K562 (cell line): ENCODE data around the gene IFI27L1. TPM values are rescaled to one million over a fixed set of nuclear protein-coding genes. Genes with fewer than 3 reads are reported as not detected.

Experiments used
- CBFA2T3 ChIP-seq: fragments of 450-650 bp; IDR thresholded peaks from 2 replicates; pipeline ENCODE4 v1.6.1; 2017
- GATAD2B ChIP-seq: fragments of 450-650 bp; IDR thresholded peaks from 2 replicates; pipeline ENCODE4 v1.6.1; 2017; ENCODE audit warnings: mild to moderate bottlenecking, borderline replicate concordance
- POLR2A ChIP-seq: fragments of 450-650 bp; conservative IDR thresholded peaks from 2 replicates; pipeline ENCODE4 v1.6.1; 2016
- THRAP3 ChIP-seq: fragments of 450-650 bp; IDR thresholded peaks from 2 replicates; pipeline ENCODE4 v1.6.1; 2016; ENCODE audit warnings: mild to moderate bottlenecking, inconsistent platforms, borderline replicate concordance
- ZNF583 ChIP-seq: fragments of 250-450 bp; sonication (Bioruptor Pico); IDR thresholded peaks from 2 replicates; pipeline ENCODE4 v1.4.0; 2020
- polyA plus RNA-seq, 8 experiments: library from polyadenylated mRNA; depleted of rRNA in 4 of 8; stranded (reverse) in 5 of 8; unstranded in 3 of 8; fragments of >200 nt; fragmentation: Nextera tagmentation in 2 of 8; fragmentation: Illumina TruSeq in 1 of 8; extraction: Ambion mirVana in 2 of 8; extraction: Trizol in 1 of 8; gene quantifications; 2 replicates each; pipeline versions ENCODE4 v1.2.1 to v1.2.3, GENCODE V29; 2011 to 2014; ENCODE audit warnings: inconsistent platforms in 1 of 8, missing spikeins in 1 of 8
- total RNA-seq, 7 experiments: library from RNA; depleted of rRNA in 6 of 7; stranded (reverse); fragments of >200 nt in 6 of 7; fragmentation: Illumina TruSeq in 2 of 7; extraction: Trizol in 2 of 7; gene quantifications; 2 replicates each; pipeline versions ENCODE4 v1.2.1 to v1.2.3, GENCODE V29; 2011 to 2021; ENCODE audit warnings: low replicate concordance in 1 of 7
- TF ChIP-seq, protein P1 (sequence below), 2 experiments: fragments of 450-650 bp in 1 of 2; sonication (generic) in 1 of 2; formaldehyde crosslinking; conservative IDR thresholded peaks; 2 replicates each; pipeline versions ENCODE4 v1.4.0 to v1.8.1; 2020 to 2022; ENCODE audit warnings: mild to moderate bottlenecking in 1 of 2, missing genetic modification reagents in 1 of 2
- TF ChIP-seq, protein P2 (sequence below): fragments of 450-650 bp; IDR thresholded peaks from 2 replicates; pipeline ENCODE4 v1.6.1; 2016
- TF ChIP-seq, protein P3 (sequence below): sonication (generic); formaldehyde crosslinking; IDR thresholded peaks from 2 replicates; pipeline ENCODE4 v1.8.0; 2022; ENCODE audit warnings: mild to moderate bottlenecking, missing genetic modification reagents
- TF ChIP-seq, protein P4 (sequence below): fragments of 450-650 bp; formaldehyde crosslinking; IDR thresholded peaks from 2 replicates; pipeline ENCODE4 v1.4.0; 2022; ENCODE audit warnings: mild to moderate bottlenecking, moderate library complexity

Gene IFI27L1
- total and polyA plus RNA-seq, 9 of the 15 experiments (the other 6 are each of a cell fraction or from before 2014, with no cell fraction given), result 14.5 to 28.0 (median 23.8) TPM

DNA sequence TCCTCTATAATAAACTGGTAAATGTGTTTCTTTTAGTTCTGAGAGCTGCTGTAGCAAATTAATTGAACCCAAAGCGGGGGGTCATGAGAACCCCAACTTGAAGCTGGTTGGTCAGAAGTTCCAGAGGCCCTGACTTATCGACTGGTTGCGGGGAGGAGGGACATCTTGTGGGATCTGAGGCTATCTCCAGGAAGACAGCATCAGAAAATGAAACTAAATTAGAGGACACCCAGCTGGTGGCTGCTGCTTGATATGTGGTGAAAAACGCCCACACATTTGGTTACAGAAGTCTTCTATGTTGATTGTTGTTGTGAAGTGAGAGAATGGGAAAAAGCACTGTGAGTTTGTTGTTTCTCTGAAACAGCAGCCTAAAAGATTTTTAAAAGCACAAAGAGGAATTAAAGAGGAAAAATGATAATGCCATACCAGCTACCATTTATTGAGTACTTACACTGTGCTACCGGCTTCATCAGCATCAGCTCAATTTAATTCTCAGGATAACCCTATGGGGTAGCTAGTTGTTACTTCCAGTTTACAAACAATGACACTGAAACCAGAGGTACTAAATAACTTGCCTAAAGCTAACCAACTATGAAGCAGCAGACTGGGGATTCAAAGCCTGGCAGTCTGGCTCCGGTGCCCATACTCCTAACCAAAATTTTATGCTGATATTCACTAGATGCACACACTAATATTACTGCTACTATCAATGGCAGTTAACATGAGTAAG lies 24.4 kb upstream of the IFI27L1 start (continued):
- TF ChIP-seq, protein P1, sequence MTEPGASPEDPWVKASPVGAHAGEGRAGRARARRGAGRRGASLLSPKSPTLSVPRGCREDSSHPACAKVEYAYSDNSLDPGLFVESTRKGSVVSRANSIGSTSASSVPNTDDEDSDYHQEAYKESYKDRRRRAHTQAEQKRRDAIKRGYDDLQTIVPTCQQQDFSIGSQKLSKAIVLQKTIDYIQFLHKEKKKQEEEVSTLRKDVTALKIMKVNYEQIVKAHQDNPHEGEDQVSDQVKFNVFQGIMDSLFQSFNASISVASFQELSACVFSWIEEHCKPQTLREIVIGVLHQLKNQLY (CRISPR knock-in tag; conservative IDR thresholded peaks at IDR 0.05), result no peak
- TF ChIP-seq ZNF583 (no peak), GATAD2B (no peak), CBFA2T3 (no peak), POLR2A (no peak), THRAP3 (no peak)
- TF ChIP-seq, protein P2, sequence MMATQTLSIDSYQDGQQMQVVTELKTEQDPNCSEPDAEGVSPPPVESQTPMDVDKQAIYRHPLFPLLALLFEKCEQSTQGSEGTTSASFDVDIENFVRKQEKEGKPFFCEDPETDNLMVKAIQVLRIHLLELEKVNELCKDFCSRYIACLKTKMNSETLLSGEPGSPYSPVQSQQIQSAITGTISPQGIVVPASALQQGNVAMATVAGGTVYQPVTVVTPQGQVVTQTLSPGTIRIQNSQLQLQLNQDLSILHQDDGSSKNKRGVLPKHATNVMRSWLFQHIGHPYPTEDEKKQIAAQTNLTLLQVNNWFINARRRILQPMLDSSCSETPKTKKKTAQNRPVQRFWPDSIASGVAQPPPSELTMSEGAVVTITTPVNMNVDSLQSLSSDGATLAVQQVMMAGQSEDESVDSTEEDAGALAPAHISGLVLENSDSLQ, result no peak
- TF ChIP-seq, protein P3, sequence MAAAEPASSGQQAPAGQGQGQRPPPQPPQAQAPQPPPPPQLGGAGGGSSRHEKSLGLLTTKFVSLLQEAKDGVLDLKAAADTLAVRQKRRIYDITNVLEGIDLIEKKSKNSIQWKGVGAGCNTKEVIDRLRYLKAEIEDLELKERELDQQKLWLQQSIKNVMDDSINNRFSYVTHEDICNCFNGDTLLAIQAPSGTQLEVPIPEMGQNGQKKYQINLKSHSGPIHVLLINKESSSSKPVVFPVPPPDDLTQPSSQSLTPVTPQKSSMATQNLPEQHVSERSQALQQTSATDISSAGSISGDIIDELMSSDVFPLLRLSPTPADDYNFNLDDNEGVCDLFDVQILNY, result no peak
- TF ChIP-seq, protein P4, sequence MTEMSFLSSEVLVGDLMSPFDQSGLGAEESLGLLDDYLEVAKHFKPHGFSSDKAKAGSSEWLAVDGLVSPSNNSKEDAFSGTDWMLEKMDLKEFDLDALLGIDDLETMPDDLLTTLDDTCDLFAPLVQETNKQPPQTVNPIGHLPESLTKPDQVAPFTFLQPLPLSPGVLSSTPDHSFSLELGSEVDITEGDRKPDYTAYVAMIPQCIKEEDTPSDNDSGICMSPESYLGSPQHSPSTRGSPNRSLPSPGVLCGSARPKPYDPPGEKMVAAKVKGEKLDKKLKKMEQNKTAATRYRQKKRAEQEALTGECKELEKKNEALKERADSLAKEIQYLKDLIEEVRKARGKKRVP (CRISPR knock-in tag), result no peak
